A204.1 (cell line): ENCODE measurements around the gene ELF1.

Source experiments
- FAIRE-seq: peaks from 2 replicates; lab custom pipeline; 2012; peaks lifted over from hg19 to GRCh38; lab: Jason Lieb, UNC

ELF1 gene

GRCh38 chr13:41006306-41006705 is 12.8 kb downstream of the ELF1 start:
- no peak for FAIRE-seq

GRCh38 chr13:41005704-41006103 is 13.4 kb downstream of the ELF1 start:
- FAIRE-seq = no peak

- no peak for FAIRE-seq
These were observed 14.0 kb downstream of the ELF1 start for GRCh38 chr13:41004875-41005693.

GRCh38 chr13:41002606-41003005 is 16.5 kb downstream of the ELF1 start:
- peak; percentile 53 for FAIRE-seq

GRCh38 chr13:41001695-41002094 is 17.4 kb downstream of the ELF1 start:
- FAIRE-seq = no peak

GRCh38 chr13:40999416-40999815 is 19.7 kb downstream of the ELF1 start:
- no peak for FAIRE-seq

GRCh38 chr13:40996426-40997092 is 22.6 kb downstream of the ELF1 start:
- FAIRE-seq = no peak

- FAIRE-seq = no peak
These were observed 23.1 kb downstream of the ELF1 start for GRCh38 chr13:40995997-40996396.

GRCh38 chr13:40994581-40995230 is 24.4 kb downstream of the ELF1 start:
- FAIRE-seq = no peak

GRCh38 chr13:40993987-40994386 is 25.1 kb downstream of the ELF1 start:
- no peak for FAIRE-seq

- FAIRE-seq = peak; percentile 89
These were observed 26.2 kb downstream of the ELF1 start for GRCh38 chr13:40992678-40993518.

- no peak for FAIRE-seq
These were observed 31.4 kb downstream of the ELF1 start for GRCh38 chr13:40987606-40988280.

GRCh38 chr13:40986101-40986856 is 32.8 kb downstream of the ELF1 start:
- FAIRE-seq = no peak

- peak; percentile 52 for FAIRE-seq
These were observed 33.6 kb downstream of the ELF1 start for GRCh38 chr13:40985381-40986100.

GRCh38 chr13:40984668-40985366 is 34.3 kb downstream of the ELF1 start:
- FAIRE-seq = peak; percentile 82

GRCh38 chr13:40983725-40984667 is 35.1 kb downstream of the ELF1 start:
- no peak for FAIRE-seq

GRCh38 chr13:40983259-40983658 is 35.9 kb downstream of the ELF1 start:
- FAIRE-seq = no peak

- no peak for FAIRE-seq
These were observed 36.3 kb downstream of the ELF1 start for GRCh38 chr13:40982772-40983171.
